HFF-Myc (cell line): Measurements from ENCODE around the gene MAST4.

ENCODE experiments used
- DNase-seq: peaks from one replicate; pipeline ENCODE4 v3.0.0-alpha.2; 2011; ENCODE audit warnings: low read depth; ENCODE audit errors: extremely low read depth
- H3K4me3 ChIP-seq: replicated peaks from 2 replicates; pipeline ENCODE4 v1.5.1; 2011; ENCODE audit warnings: low read depth, mild to moderate bottlenecking, control low read depth, low read length
- TF ChIP-seq, protein P1 (sequence below): IDR thresholded peaks from 2 replicates; pipeline ENCODE4 v1.5.1; 2012; ENCODE audit warnings: mild to moderate bottlenecking, low read depth, low read length, control low read depth; ENCODE audit errors: missing control alignments

MAST4 gene

DNA sequence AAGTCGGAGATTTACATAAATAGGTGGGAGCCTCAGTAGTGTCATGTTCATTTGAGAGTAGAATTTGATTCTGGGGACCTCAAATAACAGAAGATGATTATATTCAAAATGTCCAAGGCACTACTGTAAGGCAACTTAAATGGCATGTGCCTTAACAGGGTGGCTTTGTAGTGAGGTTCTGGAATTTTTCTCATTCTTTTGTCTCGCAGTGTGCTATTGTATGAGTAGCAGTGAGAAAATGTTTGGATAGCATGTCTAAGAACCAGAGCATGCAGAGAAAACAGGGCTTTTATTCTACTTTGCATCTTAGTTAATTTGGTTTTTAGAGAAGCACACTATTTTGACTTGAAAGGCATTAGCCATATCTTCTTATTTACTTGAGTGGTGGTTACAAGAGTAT lies 25.0 kb downstream of the MAST4 start:
- DNase-seq: no peak
- TF ChIP-seq, protein P1, sequence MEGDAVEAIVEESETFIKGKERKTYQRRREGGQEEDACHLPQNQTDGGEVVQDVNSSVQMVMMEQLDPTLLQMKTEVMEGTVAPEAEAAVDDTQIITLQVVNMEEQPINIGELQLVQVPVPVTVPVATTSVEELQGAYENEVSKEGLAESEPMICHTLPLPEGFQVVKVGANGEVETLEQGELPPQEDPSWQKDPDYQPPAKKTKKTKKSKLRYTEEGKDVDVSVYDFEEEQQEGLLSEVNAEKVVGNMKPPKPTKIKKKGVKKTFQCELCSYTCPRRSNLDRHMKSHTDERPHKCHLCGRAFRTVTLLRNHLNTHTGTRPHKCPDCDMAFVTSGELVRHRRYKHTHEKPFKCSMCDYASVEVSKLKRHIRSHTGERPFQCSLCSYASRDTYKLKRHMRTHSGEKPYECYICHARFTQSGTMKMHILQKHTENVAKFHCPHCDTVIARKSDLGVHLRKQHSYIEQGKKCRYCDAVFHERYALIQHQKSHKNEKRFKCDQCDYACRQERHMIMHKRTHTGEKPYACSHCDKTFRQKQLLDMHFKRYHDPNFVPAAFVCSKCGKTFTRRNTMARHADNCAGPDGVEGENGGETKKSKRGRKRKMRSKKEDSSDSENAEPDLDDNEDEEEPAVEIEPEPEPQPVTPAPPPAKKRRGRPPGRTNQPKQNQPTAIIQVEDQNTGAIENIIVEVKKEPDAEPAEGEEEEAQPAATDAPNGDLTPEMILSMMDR: no peak
- H3K4me3 ChIP-seq: no peak overlapping the region

DNA sequence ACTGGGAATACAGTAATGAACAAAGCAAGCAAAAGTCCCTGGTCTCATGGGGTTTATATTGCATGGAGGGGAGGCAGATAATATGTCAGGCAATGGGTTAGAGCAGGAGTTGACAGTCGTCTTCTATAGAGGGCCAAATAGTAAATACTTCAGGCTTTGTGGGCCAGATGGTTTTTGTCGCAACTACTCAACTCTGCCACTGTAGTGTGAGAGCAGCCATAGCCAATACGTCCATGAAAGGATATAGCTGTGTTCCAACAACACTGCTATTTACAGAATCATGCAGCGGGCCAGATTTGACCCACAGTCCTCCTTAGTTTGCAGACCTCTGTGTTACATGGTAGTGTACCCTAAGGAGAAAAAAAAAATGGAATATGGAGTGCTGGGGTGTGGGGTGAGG lies 25.5 kb downstream of the MAST4 start:
- TF ChIP-seq, protein P1: no peak
- H3K4me3 ChIP-seq: no peak overlapping the region
- DNase-seq: no peak

DNA sequence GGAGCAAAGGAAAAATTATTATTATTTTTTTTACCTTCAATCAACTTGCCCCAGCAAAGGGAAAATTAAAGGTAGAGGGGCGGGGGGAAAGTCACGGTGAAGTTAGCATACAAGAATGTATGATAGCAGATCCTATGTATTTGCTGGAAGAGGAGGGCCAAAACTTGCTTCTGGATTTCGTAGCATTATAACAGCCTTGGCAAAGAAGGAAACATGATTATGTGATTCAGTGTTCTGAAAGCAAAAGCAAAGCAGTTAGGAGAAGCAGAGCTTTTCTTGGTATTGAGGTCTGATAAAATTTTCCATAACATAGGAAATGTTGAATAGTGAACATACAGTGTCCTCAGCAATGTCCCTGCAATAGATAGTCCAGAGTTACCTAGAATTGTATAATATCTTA lies 32.4 kb downstream of the MAST4 start:
- TF ChIP-seq, protein P1: no peak
- no peak overlapping the region for H3K4me3 ChIP-seq
- no peak for DNase-seq

DNA sequence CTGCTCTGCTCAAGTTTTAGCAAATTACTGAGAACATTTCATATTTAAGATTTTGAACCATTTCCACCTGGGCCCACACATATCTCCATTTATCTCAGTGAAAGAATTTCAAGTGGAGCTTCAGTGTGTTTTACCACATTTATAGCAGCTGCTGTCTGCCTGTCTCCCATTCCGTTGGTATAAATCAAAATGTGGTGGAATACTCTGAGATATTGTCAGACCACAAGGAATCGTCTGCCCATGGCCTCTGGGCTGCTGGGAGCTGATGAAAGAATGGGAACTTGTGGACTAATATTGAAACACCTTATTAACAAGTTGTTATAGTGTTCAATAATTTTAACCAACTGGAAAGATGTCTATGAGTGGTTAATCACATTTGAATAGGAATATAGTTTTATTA lies 33.3 kb downstream of the MAST4 start:
- TF ChIP-seq, protein P1: no peak
- no peak for DNase-seq
- H3K4me3 ChIP-seq: no peak overlapping the region

DNA sequence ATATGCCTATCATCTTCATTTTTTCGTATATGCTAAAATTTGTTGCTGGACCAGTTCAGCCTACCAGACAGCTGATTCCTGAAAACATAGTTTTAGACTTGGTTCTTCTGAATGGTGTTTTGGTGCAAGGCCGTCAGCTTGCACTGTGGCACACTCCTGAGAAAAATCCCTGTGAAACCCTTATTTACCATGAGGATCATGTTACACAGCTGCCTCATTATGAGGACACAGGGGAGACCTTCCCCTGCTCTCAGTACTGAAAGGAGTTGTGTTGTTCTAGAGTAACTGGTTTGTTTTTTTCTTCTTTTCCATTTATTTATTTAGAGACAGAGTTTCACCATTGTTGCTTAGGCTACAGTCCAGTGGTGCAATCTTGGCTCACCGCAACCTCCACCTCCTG lies 37.6 kb downstream of the MAST4 start:
- no peak overlapping the region for H3K4me3 ChIP-seq
- DNase-seq: no peak
- TF ChIP-seq, protein P1: no peak

DNA sequence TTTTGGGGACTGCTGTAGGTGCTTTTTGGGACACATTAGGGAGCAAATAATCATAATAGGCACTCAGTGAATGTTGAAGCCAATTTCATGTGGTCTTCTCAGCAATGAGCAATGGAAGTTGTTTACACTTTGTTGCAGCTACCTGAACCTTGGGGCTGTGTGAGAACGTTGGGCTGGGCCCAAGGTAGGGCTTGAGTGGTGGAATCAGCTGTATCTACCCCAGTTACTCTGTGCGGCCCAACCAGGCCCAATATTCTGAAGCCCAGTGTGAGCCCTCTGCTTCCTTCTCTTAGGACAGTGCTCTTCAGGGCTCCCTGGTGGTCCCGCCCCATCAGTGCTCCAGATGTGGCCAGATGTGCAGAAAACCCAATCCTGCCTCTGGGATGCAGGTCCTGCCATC lies 38.4 kb downstream of the MAST4 start:
- no peak for DNase-seq
- TF ChIP-seq, protein P1: no peak
- H3K4me3 ChIP-seq: no peak overlapping the region

DNA sequence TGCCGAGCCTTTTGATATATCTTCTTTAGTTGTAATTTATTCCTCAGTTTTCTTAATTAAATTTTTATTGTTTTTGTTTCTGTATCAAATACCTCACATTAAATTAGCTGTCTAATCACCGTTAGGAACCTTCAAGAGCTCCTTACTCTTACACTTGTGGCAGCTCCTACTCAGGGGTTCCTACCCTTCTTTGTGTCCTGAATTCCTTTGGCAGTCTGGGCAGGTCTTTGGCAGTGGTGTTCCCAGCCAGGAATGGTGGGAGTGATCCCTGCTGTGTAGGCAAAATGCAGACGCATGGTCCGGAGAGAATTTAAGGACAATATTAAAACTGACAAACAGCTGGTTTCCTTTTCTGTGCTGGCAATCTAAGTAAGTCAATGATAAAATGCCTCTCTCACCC lies 41.8 kb downstream of the MAST4 start:
- no peak overlapping the region for H3K4me3 ChIP-seq
- TF ChIP-seq, protein P1: no peak
- no peak for DNase-seq
